ENCODE measurements around the gene MMP20.

The MMP20 gene

GRCh38 chr11:102564110-102564509 lies 61.0 kb downstream of the MMP20 start:
- DNase-seq (ENCODE audit: low spot score) = no peak
- Histone ChIP-seq H3K4me3 (no peak overlapping the region), H3K27ac (no peak overlapping the region)
- TF ChIP-seq CTCF (IDR thresholded peaks at IDR 0.05) = no peak

- DNase-seq (ENCODE audit: low spot score) = no peak
- Histone ChIP-seq H3K4me3 (no peak overlapping the region), H3K27ac (no peak overlapping the region)
- no peak for TF ChIP-seq CTCF (IDR thresholded peaks at IDR 0.05)
Measured at GRCh38 chr11:102561636-102562035, 63.5 kb downstream of the MMP20 start.

- Histone ChIP-seq H3K4me3 (peak overlapping the region; percentile 65), H3K27ac (peak overlapping the region; percentile 19 to 60)
- DNase-seq (ENCODE audit: low spot score) = no peak
- TF ChIP-seq CTCF (IDR thresholded peaks at IDR 0.05) = no peak
Measured at GRCh38 chr11:102560555-102561011, 64.5 kb downstream of the MMP20 start.

GRCh38 chr11:102559839-102560238 lies 65.3 kb downstream of the MMP20 start:
- DNase-seq (ENCODE audit: low spot score) = no peak
- Histone ChIP-seq H3K27ac (peak overlapping the region; percentile 19 to 60), H3K4me3 (peak overlapping the region; percentile 65)
- TF ChIP-seq CTCF (IDR thresholded peaks at IDR 0.05) = no peak

GRCh38 chr11:102555091-102555490 lies 70.0 kb downstream of the MMP20 start:
- TF ChIP-seq CTCF (IDR thresholded peaks at IDR 0.05) = no peak
- no peak overlapping the region for H3K27ac ChIP-seq
- no peak for DNase-seq (ENCODE audit: low spot score)
- no peak overlapping the region for H3K4me3 ChIP-seq

- no peak for TF ChIP-seq CTCF (IDR thresholded peaks at IDR 0.05)
- Histone ChIP-seq H3K27ac (no peak overlapping the region), H3K4me3 (no peak overlapping the region)
- no peak for DNase-seq (ENCODE audit: low spot score)
Measured at GRCh38 chr11:102553835-102554282, 71.3 kb downstream of the MMP20 start.

- TF ChIP-seq CTCF (IDR thresholded peaks at IDR 0.05) = no peak
- DNase-seq (ENCODE audit: low spot score) = no peak
- Histone ChIP-seq H3K4me3 (no peak overlapping the region), H3K27ac (no peak overlapping the region)
Measured at GRCh38 chr11:102552447-102553194, 72.5 kb downstream of the MMP20 start.
